ENCODE data around the gene SLC9A3. TPM values are rescaled to one million over a fixed set of nuclear protein-coding genes. Genes with fewer than 3 reads are reported as not detected.

SLC9A3 gene
- total RNA-seq, 2 donors from 2014 or later, result 4.3 to 5.3 TPM

GRCh38 chr5:473551-474192 lies 50.6 kb downstream of the SLC9A3 start:
- TF ChIP-seq, protein P1, sequence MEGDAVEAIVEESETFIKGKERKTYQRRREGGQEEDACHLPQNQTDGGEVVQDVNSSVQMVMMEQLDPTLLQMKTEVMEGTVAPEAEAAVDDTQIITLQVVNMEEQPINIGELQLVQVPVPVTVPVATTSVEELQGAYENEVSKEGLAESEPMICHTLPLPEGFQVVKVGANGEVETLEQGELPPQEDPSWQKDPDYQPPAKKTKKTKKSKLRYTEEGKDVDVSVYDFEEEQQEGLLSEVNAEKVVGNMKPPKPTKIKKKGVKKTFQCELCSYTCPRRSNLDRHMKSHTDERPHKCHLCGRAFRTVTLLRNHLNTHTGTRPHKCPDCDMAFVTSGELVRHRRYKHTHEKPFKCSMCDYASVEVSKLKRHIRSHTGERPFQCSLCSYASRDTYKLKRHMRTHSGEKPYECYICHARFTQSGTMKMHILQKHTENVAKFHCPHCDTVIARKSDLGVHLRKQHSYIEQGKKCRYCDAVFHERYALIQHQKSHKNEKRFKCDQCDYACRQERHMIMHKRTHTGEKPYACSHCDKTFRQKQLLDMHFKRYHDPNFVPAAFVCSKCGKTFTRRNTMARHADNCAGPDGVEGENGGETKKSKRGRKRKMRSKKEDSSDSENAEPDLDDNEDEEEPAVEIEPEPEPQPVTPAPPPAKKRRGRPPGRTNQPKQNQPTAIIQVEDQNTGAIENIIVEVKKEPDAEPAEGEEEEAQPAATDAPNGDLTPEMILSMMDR (IDR thresholded peaks at IDR 0.05), result no peak
- no peak for TF ChIP-seq POLR2A (IDR thresholded peaks at IDR 0.05)
- Histone ChIP-seq H3K9me3 (no peaks in the 10 kb centered on the region), H3K27ac (peak overlapping the region; percentile 71), H3K4me1 (replicated peaks) (peaks cover 12% of the 10 kb centered on the region), H3K27me3 (replicated peaks; ENCODE audit: insufficient read depth) (no peaks in the 10 kb centered on the region), H3K4me3 (peak overlapping the region; percentile 76 to 85), H3K36me3 (no peaks in the 10 kb centered on the region)
- intact Hi-C loops (cut with DNase I), result loop anchor here (10.0 kb wide), 2 partner anchors 141 to 421 kb away; partner anchors contain the start of genes BRD9, CEP72 and TRIP13
- WGBS, result 0% methylated on average over 40 of the region's 44 CpGs
- DNase-seq (ENCODE audit: low spot score), result no peak

DNA sequence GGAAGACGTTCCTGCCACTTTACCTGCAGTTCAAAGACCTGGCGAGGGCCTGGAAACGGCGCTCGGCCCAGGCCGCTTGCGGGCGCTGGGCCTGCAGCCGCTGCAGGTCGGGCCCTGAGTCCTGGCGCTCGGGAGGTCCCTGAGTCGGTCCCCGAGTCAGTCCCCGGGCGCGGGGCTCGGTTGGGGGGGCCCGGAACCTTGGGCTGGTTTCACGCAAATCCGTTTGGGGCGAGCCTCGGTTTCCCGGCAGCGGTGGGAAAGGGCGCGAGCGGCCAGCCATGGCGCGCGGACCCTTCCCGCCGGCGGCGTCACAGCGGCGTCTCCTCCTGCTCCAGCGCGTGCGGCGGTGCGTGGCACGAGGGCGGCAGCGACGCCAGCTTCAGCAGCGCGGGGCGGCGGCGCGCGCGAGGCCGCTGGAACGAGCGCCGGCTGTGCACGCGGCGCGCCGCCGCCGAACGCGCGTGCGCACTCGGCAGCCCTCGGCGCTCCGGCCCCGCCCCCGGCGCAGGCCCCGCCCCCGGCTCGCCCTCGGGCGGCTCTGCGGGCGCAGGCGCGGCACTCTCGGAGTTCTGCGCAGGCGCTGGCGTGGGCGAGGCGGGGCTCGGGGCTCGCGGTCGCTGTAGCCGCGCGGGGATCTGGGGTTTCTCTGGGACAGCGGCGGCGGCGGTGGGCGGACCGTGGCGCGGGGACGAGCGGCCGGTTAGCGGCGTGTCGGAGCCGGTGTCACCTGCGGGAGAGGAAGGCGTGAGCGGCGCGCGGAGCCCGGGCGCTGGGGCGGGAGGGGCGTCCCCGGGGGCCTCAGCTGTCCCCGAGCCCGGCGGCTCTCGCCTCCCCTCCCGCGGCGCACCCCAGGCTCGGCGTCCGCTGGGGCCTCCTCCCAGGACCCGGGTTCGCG lies 51.3 kb downstream of the SLC9A3 start:
- Histone ChIP-seq H3K27ac (peak overlapping the region; percentile 71), H3K9me3 (no peaks in the 10 kb centered on the region), H3K27me3 (replicated peaks; ENCODE audit: insufficient read depth) (no peaks in the 10 kb centered on the region), H3K4me1 (replicated peaks) (peaks cover 12% of the 10 kb centered on the region), H3K4me3 (peak overlapping the region; percentile 76 to 85), H3K36me3 (no peaks in the 10 kb centered on the region)
- intact Hi-C loops (cut with DNase I), result loop anchor here (10.0 kb wide), 2 partner anchors 142 to 422 kb away; partner anchors contain the start of genes BRD9, CEP72 and TRIP13
- DNase-seq (ENCODE audit: low spot score), result peak; percentile 71
- TF ChIP-seq POLR2A (IDR thresholded peaks at IDR 0.05) (peak; percentile 76), POLR2AphosphoS5 (IDR thresholded peaks at IDR 0.05) (peak; percentile 47)
- TF ChIP-seq, protein P1 (IDR thresholded peaks at IDR 0.05), result peak in 1 of 4 experiments; percentile 5
- WGBS, result under 1% methylated on average over 121 of the region's 137 CpGs

GRCh38 chr5:472076-472655 lies 52.1 kb downstream of the SLC9A3 start:
- H3K4me3 ChIP-seq, result peak overlapping the region; percentile 76 to 85
- no peak for DNase-seq (ENCODE audit: low spot score)
- H3K9me3 ChIP-seq, result no peaks in the 10 kb centered on the region
- intact Hi-C loops (cut with DNase I), result loop anchor here (10.0 kb wide), 2 partner anchors 143 to 423 kb away; partner anchors contain the start of genes BRD9, CEP72 and TRIP13
- TF ChIP-seq POLR2A (IDR thresholded peaks at IDR 0.05) (no peak), POLR2AphosphoS5 (IDR thresholded peaks at IDR 0.05) (no peak)
- TF ChIP-seq, protein P1 (IDR thresholded peaks at IDR 0.05), result no peak
- WGBS, result 9% methylated on average over 28 of the region's 30 CpGs
- peak overlapping the region; percentile 62 to 63 for H3K27ac ChIP-seq
- peaks cover 12% of the 10 kb centered on the region for H3K4me1 ChIP-seq (replicated peaks)
- H3K36me3 ChIP-seq, result no peaks in the 10 kb centered on the region
- no peaks in the 10 kb centered on the region for H3K27me3 ChIP-seq (replicated peaks; ENCODE audit: insufficient read depth)

- peak overlapping the region in 1 of 2 donors; percentile 85 for H3K4me3 ChIP-seq
- 60% methylated on average over 6 of the region's 6 CpGs for WGBS
Observed at GRCh38 chr5:471750-472058, 52.5 kb downstream of the SLC9A3 start.

More at GRCh38 chr5:471750-472058, 52.5 kb downstream of the SLC9A3 start:
- no peaks in the 10 kb centered on the region for H3K27me3 ChIP-seq (replicated peaks; ENCODE audit: insufficient read depth)
- H3K27ac ChIP-seq, result no peak overlapping the region
- no peaks in the 10 kb centered on the region for H3K9me3 ChIP-seq
- peaks cover 12% of the 10 kb centered on the region for H3K4me1 ChIP-seq (replicated peaks)
- intact Hi-C loops (cut with DNase I), result loop anchor here (10.0 kb wide), 2 partner anchors 143 to 423 kb away; partner anchors contain the start of genes BRD9, CEP72 and TRIP13
- H3K36me3 ChIP-seq, result no peaks in the 10 kb centered on the region
- no peak for DNase-seq (ENCODE audit: low spot score)
- no peak for TF ChIP-seq POLR2AphosphoS5 (IDR thresholded peaks at IDR 0.05)
- no peak for TF ChIP-seq POLR2A (IDR thresholded peaks at IDR 0.05)
- TF ChIP-seq, protein P1 (IDR thresholded peaks at IDR 0.05), result no peak

Data from prostate gland (tissue), 2 donors.